Stimulated activated naive CD4-positive, alpha-beta T cell treated with Interleukin-2 at 50 U/mL for 16 hours (primary cell): ENCODE data around the gene ETFRF1.
A peak's percentile ranks its signal among the peaks of the same experiment; 100 is the strongest.

Experiments
- DNase-seq: peaks from one replicate; lab custom pipeline; 2025; lab: John Stamatoyannopoulos, UW

Gene ETFRF1

GRCh38 chr12:25213338-25213737 is 18.3 kb downstream of the ETFRF1 start:
- no peak for DNase-seq

- no peak for DNase-seq
Measured at GRCh38 chr12:25236190-25236589, 41.2 kb downstream of the ETFRF1 start.

- DNase-seq, result no peak
Measured at GRCh38 chr12:25236626-25237025, 41.6 kb downstream of the ETFRF1 start.

DNA sequence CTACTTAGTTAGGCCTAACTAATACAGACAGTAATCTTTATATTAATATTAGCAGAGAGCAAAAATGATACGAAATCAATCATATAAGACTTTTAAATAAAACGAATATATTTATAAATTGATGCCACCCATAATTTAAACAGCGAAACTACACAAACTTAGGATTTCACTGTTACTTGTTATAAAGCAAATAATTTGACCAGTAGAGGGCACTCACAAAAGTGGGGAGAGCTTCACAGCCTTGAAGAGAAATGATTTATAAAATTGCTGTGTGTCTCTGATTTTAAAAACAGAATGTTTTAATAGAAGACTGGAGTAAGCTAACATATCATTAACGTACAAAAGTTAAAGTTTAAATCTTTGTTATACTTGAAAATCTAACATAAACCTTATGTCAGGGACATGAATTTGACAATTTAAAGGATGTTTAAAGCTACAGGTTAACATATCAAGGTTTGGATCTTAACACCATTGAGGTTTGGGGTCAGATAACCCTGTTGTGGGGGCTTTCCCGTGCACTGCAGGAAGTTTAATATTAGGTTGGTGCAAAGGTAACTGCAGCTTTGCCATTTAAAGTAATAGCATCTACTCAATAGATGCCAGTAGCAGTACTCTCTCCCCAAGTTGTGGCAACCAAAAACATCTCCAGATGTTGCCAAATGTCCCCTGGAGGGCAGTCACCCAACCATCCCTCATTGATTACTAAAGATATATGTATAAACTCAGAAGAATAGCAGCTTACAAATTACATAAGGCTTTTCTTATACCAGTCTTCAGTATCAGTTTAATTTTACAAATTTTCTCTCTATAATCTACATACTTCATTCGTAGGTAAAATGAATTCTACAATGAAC is 46.4 kb downstream of the ETFRF1 start:
- no peak for DNase-seq

GRCh38 chr12:25242981-25243679 is 48.1 kb downstream of the ETFRF1 start:
- DNase-seq, result no peak

DNA sequence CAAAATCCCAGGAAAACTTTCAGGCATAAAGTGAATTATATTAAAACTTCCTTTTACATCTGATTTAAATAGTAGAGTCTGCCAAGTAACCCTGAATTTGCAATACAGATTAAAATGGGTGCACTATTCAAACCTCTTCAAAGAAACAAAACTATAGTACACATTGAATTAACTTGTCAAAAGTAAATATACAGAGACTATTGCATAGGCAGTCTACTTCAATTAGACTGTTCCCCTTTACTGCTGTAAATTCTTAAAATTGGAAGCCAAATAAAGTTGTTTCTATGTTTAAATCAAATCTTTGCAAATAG is 48.6 kb downstream of the ETFRF1 start:
- no peak for DNase-seq

DNA sequence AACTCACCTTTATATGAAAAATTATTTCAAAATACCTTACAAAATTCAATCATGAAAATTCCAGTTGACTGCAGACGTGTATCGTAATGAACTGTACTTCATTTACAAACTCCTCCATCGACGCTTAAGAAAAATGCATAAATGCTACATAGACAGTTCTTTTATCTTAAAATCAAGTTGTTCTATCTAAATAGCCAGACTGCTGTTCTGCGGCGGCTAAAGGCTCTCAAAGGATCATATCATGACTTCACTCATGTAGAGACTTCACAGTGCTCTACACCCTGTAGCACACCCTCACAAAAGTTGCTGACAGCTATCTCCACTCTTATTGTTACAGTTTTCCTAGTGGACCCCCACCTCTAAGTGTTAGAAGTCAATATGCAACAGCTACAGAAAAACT is 50.5 kb downstream of the ETFRF1 start:
- DNase-seq, result no peak

- no peak for DNase-seq
Measured at GRCh38 chr12:25248137-25248536, 53.1 kb downstream of the ETFRF1 start.

DNA sequence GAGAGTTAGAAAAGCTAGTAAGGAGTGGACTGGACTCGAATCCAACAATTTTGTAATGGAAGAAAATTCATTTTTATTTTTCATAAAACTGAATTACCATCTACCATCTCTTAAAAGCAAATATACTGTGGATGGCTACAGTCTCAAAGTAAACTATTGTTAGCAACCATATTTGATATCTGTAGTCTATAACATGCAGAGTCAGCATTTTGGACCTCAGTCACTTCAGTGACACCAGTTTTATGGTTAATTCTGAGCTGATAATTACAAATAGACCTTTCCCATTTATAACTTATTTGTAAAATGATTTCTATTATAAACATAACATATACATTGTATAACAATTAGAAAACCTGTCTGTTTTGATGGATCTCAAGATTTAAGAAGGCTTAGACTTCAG is 53.7 kb downstream of the ETFRF1 start:
- no peak for DNase-seq

DNA sequence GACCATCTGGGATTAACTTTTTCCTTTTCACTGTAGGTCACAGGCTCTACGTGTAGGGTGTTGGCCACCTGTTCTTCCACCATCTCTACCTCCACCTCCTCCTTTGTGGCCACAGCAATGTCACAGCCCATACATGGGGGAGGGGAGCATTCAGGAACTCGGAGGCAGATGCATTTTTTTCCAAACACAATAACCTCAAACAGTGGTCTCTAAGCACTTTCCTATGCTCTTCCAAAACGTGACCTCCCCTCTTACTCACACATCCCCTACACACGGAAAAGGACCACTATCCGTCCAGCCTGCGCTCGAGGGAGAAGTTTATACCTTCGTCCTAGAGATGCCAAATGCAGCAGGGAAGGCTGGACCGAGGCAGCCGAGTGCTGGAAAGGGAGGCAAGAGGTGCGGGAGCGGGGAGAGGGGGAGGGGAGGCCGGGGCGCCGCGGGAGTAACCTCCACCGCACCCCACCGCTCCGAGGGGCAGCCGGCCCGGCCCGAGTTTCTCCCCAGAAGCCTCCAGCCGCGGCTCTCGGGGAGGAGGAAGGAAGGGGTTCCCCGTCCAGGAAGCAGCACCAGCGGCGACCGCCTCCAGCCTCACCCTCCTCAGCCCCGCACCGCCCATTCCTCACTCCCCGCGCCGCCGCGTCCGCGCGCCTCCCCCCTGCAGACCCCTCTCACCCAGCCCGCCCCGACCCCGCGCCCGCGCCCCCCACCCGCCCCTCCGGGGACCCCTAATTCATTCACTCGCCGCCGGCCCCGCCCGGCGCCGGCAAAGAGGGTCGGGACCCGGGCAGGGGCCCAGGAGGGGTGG is 55.1 kb downstream of the ETFRF1 start:
- DNase-seq, result peak; percentile 34

DNA sequence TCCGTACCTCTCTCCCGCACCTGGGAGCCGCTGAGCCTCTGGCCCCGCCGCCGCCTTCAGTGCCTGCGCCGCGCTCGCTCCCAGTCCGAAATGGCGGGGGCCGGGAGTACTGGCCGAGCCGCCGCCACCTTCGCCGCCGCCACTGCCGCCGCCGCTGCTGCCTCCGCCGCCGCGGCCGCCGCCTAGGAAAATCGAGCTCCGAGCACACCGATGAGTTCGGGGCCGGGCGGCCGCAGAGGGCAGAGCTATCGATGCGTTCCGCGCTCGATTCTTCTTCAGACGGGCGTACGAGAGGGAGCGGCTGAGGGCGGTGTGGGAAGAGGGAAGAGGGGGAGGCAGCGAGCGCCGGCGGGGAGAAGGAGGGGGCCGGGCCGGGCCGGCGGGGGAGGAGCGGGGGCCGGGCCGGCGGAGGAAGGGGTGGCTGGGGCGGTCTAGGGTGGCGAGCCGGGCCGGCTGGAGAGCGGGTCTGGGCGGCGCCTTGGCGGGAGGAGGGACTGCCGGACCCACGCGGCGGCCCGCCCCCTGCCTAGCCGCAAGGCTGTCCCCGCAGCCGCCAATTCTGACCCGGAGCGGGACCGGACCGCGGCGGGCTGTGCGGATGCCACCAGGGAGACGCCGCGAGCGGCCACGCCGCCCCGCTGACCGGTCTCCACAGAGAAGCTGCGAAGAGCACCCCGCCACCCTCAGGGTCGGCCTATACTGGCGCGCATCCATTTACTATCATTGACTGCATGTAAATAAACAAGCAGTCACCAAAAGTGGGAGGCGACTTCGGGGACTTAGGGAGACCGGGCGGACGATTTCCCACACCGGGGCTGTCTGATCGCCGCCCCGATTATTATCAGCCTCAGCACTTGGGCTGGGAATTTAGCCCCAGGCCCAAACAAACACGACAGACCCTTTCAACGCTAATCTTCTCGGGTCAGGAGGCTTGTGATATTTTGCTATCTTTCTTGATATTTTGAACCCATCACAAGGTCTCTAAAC is 56.0 kb downstream of the ETFRF1 start, which contains the start of gene KRAS:
Gene KRAS, minus strand, starts transcription at position 186 of the 987 bp plus-strand sequence.
- DNase-seq, result peak; percentile 89

GRCh38 chr12:25251769-25252168 is 56.7 kb downstream of the ETFRF1 start:
- no peak for DNase-seq

DNA sequence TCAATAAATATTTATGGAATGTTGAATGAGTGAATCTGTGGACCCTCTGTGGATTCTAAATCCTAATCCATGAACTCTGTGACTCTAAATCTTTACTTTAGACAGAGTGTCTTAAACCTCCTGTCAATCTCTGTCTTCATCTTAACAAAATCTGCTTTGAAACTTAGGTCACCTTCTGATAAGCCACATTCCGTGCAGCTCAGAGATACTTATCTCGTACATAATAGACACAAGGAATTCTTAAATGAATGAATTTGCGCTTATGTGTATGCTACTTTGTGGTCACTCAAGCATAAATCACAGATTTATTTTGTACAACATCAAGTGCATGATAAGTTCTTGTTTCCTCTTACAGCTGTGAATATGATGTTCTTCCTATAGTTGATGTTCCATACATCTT is 57.9 kb downstream of the ETFRF1 start:
- no peak for DNase-seq

DNA sequence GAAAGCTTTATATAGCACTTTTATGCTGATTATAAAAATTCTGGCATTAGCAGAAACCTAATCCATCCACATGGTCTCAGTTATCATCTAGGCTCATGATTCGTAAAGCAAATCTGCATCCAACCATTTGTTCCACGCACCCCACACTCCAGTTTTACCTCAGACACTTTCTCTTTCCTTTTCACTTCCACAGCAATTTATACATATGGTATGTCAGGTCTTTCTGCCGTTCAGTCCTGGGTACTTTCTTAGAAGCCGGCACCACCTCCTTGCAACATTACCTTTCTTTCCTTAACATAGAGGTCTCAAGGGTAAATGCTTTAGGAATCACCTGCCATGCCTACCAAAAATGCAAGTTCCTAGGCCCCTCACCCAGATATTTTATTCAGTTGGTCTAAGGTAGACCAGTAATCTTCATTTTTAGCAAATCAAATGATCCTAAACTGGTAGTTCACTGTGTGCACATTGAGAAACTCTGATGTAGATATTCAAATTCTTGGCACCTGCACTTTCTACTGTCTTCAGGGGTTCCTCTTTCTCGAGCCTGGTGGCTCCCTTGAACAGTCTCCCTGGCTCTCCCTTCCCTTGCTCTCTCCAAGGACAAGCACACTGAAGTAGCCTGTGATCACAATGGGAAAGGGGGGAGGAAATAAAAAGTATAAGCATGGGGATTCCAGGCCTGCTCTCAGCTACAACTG is 58.5 kb downstream of the ETFRF1 start:
- no peak for DNase-seq

GRCh38 chr12:25254271-25254880 is 59.3 kb downstream of the ETFRF1 start:
- DNase-seq, result no peak
